GM15510 (cell line): Measurements from ENCODE around the gene PAQR4.

ENCODE experiments used
- POLR2A ChIP-seq: IDR thresholded peaks from 3 replicates; pipeline ENCODE4 v1.6.1; 2011; ENCODE audit warnings: borderline replicate concordance; ENCODE audit not compliant: insufficient read length; ENCODE audit errors: extremely low read depth

Gene PAQR4

GRCh38 chr16:2937170-2937569 is 32.0 kb upstream of the PAQR4 start:
- TF ChIP-seq POLR2A, result no peak

- no peak for TF ChIP-seq POLR2A
Measured at GRCh38 chr16:2938206-2938605, 30.9 kb upstream of the PAQR4 start.

- no peak for TF ChIP-seq POLR2A
Measured at GRCh38 chr16:2939968-2940367, 29.2 kb upstream of the PAQR4 start.

GRCh38 chr16:2942045-2942444 is 27.1 kb upstream of the PAQR4 start:
- no peak for TF ChIP-seq POLR2A

- TF ChIP-seq POLR2A, result no peak
Measured at GRCh38 chr16:2946649-2947048, 22.5 kb upstream of the PAQR4 start.

GRCh38 chr16:2948807-2949704 is 20.1 kb upstream of the PAQR4 start:
- TF ChIP-seq POLR2A, result no peak

GRCh38 chr16:2949705-2950352 is 19.3 kb upstream of the PAQR4 start:
- no peak for TF ChIP-seq POLR2A

GRCh38 chr16:2950353-2950724 is 18.8 kb upstream of the PAQR4 start:
- no peak for TF ChIP-seq POLR2A

GRCh38 chr16:2950773-2951172 is 18.4 kb upstream of the PAQR4 start:
- no peak for TF ChIP-seq POLR2A

GRCh38 chr16:2952679-2953078 is 16.5 kb upstream of the PAQR4 start:
- TF ChIP-seq POLR2A, result no peak

- no peak for TF ChIP-seq POLR2A
Measured at GRCh38 chr16:2953706-2954627, 15.2 kb upstream of the PAQR4 start.

GRCh38 chr16:2954656-2955381 is 14.3 kb upstream of the PAQR4 start:
- TF ChIP-seq POLR2A, result no peak

GRCh38 chr16:2955438-2955778 is 13.7 kb upstream of the PAQR4 start:
- no peak for TF ChIP-seq POLR2A

- no peak for TF ChIP-seq POLR2A
Measured at GRCh38 chr16:2955779-2956578, 13.2 kb upstream of the PAQR4 start.

GRCh38 chr16:2956579-2956956 is 12.6 kb upstream of the PAQR4 start:
- no peak for TF ChIP-seq POLR2A

GRCh38 chr16:2959206-2959605 is 9.9 kb upstream of the PAQR4 start:
- no peak for TF ChIP-seq POLR2A
